Stimulated activated naive CD4-positive, alpha-beta T cell treated with Interleukin-2 at 50 U/mL for 16 hours (primary cell): Measurements from ENCODE around the gene PBX2.
A peak's percentile ranks its signal among the peaks of the same experiment; 100 is the strongest.
"Not testable (repeated sequence)": the region's sequence is repeated elsewhere in the genome, so short reads cannot be mapped to it uniquely, and the experiment has no call there.

Experiments
- DNase-seq: peaks from one replicate; lab custom pipeline; 2025; lab: John Stamatoyannopoulos, UW

The PBX2 gene

DNA sequence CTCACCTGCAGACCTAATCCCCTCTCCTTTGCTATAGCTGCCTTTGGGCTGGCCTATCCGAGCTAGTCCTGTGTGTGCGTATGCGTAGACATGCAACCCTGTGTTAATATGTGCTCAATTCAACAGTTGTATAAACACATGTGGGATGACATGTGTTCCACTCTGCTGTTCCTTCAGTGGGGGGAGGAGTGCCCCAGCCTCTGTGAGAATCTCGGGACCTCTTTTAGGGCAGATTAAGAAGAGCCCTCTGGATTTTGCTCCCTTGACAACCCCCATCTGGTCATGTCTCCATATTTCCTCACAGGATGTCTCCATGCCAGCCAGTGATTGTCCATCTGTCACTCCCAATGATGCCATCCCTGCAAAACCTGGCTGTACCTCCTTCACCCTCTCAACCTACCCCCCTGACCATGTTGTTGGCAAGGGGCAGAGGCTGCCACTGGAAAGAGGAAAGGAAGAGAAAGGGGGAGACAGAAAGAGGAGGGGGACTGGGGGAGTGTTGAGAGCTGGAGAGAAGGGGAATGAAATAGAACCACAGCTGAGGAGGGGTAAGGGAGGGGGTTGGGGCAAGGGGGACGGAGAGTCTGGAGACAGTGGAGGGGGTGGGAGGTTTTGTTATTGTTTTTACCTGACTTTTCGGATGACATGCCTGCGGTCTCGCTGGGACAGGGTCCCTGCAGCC is 38.7 kb downstream of the PBX2 start:
- no peak for DNase-seq

DNA sequence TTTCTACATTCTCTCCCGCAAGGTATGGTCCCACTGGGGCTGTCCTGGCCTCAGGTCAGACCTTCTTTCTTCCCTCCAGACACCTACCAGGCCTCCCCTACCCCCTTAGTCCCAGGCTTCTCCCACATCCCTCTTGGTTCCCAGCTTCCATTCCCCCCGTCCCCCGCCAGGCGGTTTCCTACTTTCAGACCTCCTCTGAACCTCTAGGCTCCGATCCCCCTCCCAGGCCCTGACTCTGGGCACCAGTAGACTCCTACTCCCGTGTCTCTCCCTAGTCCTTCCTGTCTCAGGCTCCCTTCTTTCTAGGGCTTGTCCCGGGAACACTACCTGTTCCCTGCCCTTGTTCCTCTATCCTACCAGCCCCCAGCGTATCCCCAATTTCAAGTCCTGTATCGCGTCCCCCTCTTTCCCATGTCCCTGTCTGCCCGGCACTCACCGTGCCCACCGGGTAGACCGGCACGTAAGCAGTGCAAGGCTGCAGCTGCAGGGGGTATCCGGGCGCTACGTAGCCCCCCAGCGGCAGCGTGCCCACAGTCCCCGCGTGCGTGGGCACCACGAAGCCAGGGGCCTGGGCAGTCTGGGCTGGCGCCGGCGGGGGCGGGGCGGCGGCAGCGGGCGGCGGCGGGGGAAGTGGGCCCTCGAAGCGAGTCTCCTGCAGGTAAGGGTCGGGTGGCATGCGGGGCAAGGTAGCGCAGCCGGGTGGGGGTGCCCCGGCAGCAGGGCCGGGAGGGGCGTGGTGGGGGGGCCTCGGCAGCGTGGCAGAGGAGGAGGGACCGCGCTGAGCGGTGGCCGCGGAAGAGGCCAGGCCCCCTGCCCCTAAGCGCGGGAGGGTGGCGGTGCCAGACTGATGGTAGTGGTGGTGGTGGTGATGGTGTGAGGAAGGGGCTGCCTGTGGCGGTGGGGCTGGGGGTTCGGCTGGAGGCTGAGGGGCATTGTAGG is 39.8 kb downstream of the PBX2 start:
- no peak for DNase-seq

DNA sequence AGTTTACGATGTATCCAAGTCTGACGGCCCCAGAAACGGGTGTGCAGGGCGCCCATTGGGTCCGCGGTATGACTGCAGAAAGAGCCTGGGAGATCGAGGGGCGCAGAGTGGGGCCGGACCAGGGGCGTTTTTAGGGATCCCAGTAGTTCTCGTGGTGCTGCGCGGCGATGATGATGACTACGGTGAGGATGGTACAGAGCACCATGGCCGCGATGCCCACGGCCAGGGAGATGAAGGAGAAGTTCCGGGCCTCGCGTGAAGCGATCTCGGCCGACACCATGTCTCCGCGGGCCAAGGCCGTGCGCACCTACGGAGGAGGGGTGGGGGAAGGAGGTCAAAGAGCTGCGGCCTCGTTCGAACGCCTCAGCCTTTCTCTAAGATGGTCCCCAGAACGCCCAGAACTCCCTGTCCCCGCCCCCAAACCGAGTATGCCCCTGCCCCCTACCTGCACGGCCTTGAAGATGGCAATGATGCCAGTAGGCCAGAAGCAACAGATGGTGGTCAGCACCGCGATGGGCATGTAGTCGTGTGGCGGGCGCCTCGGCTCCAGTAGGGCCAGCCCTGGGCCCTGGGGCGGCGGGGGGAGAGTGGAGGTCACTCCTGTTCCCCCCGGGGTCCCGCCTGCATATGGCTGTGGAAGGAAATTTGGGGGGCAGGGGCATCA is 40.8 kb downstream of the PBX2 start:
- no peak for DNase-seq

DNA sequence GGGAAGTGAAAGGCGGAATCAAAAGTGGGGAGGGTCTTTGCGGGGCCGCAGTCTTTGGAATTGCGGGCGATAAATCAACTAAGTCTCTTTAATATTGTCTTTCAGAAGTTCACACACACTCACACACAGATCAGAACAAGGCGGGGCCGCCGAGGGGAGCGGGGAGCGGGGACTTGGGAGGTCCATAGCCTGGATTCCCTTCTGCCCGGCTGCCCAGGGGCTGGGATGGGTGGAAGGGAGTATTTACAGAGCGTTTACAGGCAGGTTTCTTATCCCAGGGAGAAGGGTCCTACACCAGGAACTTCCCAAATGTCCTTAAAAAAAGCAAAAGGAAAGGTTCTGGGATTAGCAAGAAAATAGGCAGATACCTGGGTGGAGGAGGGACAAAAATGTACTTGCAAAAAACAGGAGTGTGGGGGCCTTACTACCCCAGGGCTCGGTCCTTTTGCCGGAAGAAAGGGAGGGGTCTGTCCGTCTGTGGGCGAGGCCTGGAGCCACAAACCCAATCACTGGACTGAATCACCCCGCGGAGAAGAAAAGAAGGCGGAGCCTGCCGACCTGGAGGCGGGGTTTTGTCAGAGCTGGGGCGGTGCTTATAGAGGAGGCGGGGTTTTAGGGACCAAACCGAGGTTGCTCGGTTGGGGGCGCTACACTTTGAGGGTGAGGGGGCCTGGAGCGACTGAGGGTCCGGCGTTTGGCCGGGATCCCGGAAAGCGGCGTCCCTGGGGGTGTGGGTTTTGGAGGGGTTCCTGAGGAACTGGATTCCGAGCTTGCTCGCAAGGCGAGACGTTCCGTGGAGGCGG is 41.5 kb downstream of the PBX2 start:
- peak; percentile 45 for DNase-seq

DNA sequence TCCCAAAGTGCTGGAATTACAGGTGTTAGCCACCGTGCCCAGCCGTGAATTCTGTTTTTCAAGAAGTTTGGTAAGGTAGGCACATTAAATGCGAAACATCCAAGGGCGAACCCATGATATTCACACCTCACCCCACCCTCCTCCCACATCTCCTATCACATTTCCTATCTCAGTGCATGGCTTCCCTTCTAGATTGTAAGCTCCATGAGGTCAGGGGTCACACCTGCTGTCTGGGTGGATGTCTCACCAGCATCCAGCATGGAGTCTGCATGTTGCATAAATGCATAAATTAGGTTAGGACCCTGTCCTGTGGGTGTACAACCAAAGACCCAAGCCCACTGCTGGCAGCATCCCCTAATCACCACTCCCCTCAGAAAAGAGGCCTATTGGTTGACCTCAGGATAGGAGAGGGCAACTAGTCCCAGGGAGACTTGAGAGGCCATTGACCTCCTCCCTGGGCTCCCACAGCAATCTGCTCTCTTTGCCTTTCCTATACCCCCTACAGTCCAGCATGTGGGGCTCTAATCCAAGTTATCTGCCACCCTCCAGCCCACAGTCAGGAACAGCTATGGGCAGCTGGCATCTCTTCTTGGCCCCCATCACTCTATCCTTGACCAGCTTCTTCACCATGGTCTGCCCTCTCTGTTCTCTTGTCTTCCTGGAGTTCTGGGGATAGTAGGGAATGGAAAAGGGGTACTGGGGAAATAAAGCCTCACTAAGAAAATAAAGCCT is 42.4 kb downstream of the PBX2 start:
- no peak for DNase-seq

DNA sequence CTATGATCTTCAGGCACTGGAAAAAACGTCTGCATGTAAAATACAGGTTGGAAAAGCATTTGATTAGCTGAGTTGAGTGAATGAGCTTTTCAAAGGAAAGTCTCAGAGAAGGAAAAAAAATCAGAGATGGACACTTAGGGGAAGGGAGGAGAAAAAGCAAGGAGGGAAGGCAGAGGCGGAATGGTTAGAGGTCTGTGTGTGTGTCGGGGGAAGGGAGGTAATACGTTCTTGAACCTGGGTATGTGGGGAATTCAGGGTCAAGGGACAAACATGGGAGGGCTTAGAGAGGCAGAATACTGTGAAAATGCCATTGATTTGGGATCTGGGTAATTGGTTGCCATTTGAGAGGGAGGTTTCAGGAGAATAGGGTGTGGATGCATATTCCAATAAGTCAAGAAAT is 43.3 kb downstream of the PBX2 start:
- no peak for DNase-seq

DNA sequence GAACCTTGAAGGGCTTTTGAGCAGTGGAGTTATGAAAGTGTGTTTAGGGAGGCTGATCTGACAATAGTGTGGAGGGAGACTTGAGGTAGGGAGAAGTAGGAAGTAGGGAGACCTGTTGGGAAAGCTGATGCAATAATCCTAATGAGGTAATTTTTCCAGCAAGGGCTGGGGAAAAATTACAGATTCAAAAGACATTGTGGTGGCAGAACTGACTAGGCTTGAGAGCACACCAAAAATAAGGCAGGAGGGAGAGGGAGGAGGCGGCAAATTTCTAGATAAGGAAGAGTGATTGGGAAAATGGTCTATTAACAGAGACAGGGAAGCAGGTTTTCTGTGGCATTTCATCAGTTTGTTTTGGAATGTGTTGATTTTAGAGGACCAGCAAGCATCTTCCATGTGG is 43.7 kb downstream of the PBX2 start:
- no peak for DNase-seq

DNA sequence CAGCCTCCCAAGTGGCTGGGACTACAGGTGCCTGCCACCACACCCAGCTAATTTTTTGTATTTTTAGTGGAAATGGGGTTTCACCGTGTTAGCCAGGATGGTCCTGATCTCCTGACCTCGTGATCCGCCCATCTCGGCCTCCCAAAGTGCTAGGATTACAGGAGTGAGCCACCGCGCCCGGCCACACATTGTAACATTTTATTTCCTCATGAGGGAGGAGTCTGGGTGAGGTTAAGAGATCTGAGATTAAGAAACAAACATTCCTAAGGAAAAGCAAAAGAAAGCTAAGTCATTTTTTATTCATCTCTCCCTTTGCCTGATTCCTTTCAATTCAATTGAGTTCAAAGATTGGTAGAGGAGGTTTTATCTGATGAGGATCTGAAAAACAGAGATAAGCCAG is 45.8 kb downstream of the PBX2 start:
- DNase-seq: not testable (repeated sequence)

DNA sequence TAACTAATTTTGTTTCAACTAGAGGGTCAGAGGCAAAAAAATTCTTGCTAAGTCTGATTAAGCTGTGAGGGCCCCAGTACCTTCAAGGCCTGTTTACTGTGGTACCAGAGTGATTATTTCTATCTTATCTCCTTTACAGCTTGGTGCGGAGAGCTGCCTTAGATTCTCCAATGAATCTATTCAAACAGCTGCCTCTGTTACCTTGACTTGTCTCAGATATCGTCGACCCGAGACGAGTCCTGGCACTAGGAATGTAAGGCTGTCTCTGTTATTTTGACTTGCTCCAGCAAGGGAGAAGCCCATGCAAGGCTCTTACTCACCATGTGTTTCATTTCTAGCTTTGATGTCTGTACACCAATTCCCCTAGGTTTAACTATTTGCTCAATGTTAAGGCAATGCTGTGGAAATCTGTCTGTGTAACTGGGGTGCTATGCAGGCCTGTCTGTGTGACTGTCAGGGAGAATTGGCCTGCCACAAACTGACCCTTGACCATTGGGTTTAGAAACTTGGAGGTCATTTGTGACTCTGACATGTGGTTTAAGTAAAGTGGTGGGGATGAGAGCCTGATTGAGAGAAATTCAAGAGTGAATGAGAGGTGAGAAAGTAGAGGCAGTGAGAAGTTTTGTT is 49.5 kb downstream of the PBX2 start:
- no peak for DNase-seq

DNA sequence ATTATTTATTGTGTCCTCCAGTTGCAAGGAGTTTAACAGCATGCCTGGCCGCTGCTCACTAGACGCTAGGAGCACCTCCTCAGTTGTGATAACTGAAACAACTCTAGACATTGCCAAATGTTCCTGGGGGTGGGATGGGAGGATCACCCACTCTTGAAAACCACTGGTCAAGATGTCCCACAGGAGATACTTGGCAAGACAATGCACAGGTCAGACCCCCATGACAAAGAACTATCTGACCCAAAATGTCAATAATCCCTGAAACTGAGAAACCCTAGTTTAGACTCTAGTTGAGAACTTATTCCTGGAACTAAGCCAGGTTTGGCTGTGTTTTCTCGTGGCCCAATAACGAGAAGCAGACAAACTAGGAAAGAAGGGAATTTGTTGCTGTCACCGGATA is 50.4 kb downstream of the PBX2 start:
- no peak for DNase-seq

DNA sequence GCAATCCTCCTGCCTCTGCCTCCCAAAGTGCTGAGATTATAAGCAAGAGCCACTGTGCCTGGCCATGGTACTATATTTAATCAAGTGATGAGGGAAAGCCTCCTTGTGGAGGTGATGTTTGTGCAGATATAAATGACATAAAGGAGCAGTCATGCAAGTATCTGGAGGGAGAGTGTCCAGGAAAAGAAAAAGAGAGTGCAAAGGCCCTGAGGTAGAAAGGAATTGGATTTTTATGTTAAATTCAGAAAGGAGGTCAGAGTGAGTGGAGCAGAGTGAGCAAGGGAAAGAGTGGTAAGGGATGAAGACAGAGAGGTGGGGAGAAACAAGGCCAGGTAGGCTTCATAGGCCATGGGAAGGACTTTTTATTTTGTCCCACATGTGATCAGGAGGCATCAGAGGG is 52.5 kb downstream of the PBX2 start:
- DNase-seq: no peak
